Spleen (tissue), 7 donors: Measurements from ENCODE around the gene PFKFB1.

Experiments used
- CTCF ChIP-seq, 11 experiments: fragments of 200-600 bp in 7 of 11; fragments of 450-650 bp in 4 of 11; sonication (generic) in 4 of 11; IDR thresholded peaks in 8 of 11; conservative IDR thresholded peaks in 3 of 11; 1 replicate in 7 of 11; 2 replicates in 4 of 11; pipeline versions ENCODE4 v1.4.0 to v1.8.0; 2016 to 2021; ENCODE audit warnings: antibody characterized with exemption in 11 of 11, inconsistent platforms in 4 of 11, mild to moderate bottlenecking in 1 of 11
- POLR2A ChIP-seq, 3 donors: fragments of 450-650 bp; IDR thresholded peaks; one replicate each; pipeline ENCODE4 v1.5.1; 2017; ENCODE audit warnings: antibody characterized with exemption in 3 of 3, mild to moderate bottlenecking in 1 of 3
- donor health status: DM: no; HTN: no; CAD: no; lungs with moderate emphysema.
- donor health status: DM: no; HTN: no; CAD: no.
- donor health status: DM: no; HTN: no; CAD: no.

- TF ChIP-seq CTCF (IDR thresholded peaks at IDR 0.05 in 8 of 11, conservative IDR thresholded peaks at IDR 0.05 in 3 of 11) (no peak), POLR2A (IDR thresholded peaks at IDR 0.05) (no peak)
Observed at GRCh38 chrX:54961750-54962149, 32.2 kb downstream of the PFKFB1 start.
